GM18505 (cell line): ENCODE measurements around the gene SCGB3A1.

Experiments
- ATAC-seq: cut with Tn5 transposase; IDR thresholded peaks from one replicate; pipeline ENCODE4 v1.9.1; 2021; ENCODE audit not compliant: unreplicated experiment
- POLR2A ChIP-seq: IDR thresholded peaks from 4 replicates; pipeline ENCODE4 v1.6.1; 2011; ENCODE audit warnings: borderline replicate concordance; ENCODE audit not compliant: insufficient read depth, insufficient read length; ENCODE audit errors: extremely low read depth

The SCGB3A1 gene

DNA sequence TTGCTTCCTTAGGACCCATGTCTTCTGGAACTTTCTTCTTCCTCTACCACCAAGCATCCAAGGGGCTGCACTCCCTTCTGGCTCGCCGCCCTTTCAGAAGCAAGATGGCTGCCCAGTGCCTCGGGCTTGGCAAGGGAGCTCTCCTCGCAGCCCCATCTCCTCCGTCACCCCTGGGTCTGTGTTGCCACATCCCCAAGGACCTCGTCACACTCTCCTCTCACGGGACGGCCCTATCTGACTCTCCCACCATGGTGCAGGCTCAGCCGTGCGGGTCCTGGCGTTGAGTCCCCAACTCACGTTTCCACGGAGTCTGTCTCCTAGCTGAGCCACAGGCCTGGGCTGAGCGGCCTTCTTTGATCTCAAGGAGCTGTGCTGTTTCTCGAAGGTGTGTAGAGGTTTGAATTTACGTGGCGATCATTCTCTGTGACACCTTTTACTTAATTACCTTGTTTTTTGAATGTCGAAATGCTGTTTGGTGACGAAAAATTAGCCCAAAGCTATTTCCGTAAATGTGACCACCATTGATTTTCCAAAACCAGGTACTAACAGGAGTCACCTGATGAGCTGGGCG lies 15.0 kb upstream of the SCGB3A1 start:
- TF ChIP-seq POLR2A = no peak
- ATAC-seq = no peak

DNA sequence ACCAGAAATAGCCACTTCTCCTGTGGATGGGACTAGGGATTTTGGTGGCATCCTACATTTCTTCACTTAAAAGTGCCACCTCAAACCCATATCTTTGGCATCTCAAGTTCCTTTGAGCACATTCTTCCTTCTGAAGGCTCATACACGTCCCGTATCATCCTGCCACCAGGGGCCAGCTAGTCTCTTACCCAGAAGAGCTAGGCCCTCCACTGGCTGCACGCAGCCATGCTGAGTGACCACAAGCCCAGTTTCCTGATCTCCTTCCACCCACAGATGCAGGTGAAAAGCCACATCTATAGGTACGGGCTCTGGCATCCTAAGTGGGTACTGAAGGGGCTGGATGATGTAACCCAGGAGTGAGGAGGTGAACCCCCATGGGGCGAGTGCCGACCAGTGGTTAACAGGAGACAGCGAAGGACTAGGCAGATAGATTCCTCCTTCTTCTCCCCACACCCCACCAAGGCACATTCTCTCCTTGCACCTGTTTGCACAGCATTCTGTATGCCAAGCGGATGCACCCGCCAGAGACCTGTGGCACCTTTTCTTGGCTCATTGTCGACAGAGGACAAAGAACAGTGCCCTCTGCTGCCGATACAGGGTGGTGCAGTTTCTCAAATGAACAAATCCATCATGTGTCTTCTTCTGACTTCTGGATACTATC lies 14.4 kb upstream of the SCGB3A1 start:
- no peak for ATAC-seq
- TF ChIP-seq POLR2A = no peak

DNA sequence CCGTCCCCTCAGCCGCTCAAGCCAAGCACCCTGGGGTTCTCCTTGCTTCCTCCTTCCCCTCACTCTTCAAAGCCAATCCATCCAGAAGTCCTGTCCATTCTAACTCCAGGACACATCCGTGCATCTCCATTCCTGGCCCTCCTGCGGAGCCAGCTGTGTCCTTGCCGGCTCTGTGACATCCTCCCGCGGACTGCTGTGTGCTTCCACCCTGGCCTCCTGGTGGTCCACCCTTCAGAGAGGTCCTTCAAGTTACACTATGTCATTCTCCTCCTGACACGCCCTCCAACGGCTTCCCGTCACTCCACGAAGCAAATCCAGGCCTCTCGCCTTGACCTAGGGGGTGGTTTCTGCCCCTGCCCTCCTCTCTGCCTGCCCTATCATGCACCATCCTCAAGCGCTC lies 13.0 kb upstream of the SCGB3A1 start:
- ATAC-seq = no peak
- TF ChIP-seq POLR2A = no peak

DNA sequence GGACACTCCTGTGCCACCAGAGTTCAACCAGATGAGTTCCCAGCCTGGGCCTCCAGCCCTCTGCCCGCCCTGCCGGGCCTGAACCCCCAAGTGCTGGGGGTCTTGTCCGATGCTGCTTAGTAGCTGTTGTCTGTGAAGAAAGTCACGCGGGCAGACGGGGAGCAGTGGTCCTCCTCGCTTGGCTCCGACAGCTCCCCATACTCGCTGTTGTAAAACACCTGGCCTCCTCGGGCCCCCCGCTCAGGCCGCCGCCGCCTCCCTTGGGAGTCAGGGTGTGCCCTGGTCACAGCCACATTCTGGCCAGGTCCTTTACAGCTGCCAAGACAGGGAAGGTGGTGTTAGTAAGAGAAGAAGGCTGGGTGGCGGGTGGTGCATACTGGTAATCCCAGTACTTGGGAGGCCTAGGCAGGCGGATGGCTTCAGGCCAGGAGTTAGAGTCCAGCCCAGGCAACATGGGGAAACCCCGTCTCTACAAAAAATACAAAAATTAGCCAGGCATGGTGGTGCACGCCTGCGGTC lies 11.8 kb upstream of the SCGB3A1 start:
- no peak for TF ChIP-seq POLR2A
- no peak for ATAC-seq

DNA sequence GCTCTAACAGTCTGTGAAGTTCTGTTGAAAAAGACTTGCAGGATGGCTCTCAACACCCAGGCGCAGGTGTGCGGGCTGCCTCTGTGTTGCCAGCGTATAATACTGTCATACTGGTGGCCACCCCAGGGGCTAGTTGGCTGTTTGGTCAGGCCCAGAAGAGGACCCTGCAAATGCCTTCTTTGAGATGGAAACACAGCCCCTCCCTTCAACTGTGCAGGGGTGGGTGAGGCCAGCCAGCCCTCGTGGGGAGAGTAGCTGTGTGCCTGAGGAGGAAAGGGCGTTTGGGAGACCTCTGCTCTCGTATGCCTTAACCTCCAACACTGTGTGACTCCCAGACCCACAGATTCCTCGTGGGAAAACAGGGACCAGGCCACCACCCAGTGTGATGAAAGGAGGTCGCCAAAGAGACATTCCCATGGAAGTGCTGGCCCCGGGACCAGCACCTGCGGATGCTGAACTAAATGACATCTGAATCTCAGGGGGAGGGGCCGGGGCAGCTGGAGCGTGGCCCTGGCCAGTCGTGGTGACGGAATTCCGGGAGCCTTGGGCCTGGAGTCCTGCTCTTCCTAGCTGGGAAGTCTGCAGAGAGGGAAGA lies 11.3 kb upstream of the SCGB3A1 start:
- no peak for ATAC-seq
- no peak for TF ChIP-seq POLR2A

DNA sequence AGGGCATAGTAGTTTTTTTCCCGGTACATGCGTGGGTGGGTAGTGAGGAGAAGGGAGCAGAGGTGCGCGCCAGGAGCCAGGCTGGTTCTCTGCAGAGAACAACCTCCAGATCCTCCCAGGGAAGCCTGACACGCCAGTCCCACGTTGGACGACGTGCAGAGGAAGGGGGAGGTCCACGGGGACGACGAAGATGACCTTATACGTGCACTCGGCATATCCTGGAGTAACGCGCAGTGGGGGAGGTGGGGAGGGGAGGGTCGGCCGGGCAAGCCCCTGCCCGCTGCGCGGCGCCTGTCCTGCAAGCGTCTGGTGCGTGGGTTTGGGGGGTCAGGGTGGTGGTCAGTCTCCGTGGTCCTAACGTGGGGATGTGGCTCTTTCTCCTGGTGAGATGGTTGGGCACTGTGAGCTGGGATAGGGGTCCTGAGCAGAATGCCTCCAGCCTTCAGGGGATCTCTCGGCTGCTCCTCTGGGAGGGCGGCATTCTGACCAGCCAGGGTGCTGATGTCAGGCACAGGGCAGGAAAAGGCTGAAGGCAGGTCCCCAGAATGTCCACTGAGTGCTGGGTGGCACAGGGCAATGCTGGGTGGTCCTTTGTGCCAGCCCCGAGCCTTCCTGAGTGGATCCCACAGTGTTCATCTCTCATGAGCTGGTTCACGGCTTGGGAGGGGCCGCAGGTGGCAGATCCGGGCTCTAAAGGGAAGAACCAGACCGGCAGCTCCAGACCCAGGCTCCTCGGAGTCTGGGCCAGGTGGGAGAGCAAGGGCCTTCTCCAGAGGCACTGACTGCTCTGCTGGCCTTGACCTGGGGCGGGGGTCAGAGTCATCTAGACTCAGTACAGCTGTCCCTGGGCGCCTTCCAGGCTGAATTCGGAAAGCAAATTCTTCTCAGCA lies 10.5 kb upstream of the SCGB3A1 start:
- no peak for TF ChIP-seq POLR2A
- ATAC-seq = no peak

DNA sequence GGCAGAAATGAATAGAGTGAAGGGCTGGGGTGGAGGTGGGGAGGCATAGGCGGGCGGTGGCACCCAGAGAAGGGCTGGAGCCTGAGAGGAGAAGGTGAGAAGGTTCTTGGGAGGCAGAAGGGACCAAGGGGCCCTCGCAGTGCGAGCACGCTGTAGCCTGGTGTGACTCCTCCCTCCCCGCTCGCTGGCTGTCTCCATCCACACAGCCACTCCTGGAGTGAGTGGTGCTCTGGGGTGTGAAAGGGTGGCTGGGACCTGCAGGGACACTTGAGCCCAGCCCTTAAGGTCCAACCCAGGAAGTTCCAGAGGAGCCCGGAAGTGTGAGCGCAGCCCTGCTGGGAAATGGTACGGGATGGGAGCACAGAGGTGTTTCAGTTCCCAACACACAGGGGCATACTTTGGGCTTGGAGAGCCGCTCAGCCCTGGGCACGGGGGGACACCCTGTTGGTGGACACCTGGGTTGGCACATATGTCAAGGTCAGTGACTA lies 9.3 kb upstream of the SCGB3A1 start:
- ATAC-seq = no peak
- TF ChIP-seq POLR2A = no peak

DNA sequence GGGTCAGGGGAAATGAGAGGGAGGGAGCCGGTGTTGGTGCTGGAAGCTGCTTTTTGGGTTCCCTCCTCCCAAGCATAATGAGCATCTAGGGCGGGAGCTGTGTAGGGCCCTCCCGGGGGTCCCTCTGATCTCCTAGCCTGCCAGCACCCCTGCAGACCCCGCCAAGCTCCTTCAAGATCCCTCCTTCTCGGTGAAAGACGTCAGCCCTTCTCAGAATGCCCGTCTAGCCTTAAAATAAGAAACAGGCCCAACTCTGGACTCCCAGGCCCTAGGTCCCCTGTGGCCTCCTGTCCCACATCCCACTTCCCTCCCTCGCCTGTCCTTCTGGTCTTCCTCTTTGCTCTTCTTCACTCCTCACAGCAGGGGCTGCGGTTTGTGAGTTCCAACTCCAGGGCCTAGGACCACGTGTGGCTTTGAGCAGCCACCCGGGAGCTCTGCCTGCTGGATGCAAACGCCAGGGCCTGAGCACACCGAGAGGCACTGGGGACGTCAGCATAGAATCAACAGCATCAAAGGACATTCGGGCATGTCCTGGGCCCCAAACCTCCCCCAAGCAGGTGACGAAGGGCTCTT lies 8.8 kb upstream of the SCGB3A1 start:
- no peak for TF ChIP-seq POLR2A
- no peak for ATAC-seq

DNA sequence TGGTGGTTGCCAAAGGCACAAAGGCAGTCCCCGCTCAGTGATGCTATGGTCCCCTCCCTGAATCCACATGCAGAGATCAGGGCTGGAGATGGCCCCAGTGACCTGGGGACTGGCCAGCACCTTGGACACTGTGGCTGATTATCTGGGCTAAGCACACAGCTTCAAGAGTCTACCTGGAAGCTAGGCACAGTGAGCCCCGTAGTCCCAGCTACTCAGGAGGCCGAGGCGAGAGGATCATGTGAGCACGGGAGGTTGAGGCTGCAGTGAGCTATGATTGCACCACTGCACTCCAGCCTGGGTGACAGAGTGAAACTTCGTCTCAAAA lies 8.3 kb upstream of the SCGB3A1 start:
- no peak for TF ChIP-seq POLR2A

DNA sequence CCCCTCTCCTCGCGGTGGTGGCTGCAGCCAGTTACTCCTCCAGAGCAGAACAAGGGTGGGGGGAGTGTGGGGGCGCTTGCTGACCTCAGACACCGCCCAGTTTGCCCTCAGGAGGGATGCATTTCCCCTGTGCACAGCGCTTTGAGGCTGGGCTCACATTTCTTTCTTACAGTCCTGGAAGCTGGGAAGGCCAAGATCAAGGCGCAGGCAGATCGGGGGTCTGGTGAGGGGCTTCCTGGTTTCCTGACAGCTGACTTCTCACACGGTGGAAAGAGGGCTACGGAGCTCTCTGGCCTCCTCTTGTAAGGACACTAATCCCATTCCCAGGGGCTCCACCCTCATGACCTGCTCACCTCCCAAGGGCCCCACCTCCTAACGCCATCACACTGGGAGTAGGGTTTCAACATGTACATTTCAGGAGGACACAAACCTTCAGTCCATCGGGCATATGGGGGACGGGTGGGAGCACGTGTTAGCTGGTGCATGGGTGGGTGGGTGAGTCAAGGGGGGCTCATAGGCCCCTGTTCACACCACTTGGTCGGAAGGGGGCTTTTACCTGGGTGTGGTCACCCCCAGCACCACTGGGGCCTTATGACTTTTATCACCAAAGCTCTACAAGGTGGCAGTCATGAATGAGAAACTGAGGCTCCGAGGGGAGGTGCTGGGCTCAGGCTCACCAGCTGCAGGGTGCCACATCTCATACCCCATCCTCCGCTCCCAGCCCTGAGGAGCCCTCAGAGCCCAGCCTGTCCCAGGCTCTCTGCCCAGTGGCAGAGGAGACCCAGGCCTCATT lies 7.7 kb upstream of the SCGB3A1 start:
- no peak for TF ChIP-seq POLR2A
- no peak for ATAC-seq

More for the DNA sequence above, 8.3 kb upstream of the SCGB3A1 start:
- ATAC-seq = no peak

DNA sequence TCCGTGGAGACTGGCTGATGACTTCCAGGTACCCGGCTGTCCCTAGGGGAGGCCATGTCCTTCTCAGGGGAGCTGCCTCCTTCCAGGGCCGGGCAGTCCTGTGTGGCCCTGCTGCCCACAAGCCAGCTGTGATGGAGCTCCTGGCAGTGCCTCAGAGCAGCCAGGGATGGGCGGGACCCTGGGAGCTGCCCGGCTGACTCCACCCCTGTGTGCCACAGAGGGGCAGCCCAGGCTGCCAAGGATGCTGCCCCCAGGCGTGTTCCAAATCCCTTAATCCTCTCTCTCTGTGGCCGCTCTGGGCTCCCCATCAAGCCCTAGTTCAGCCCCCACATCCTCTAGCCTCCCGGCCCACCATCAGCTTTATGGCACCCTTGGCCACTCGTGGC lies 7.0 kb upstream of the SCGB3A1 start:
- no peak for TF ChIP-seq POLR2A
- no peak for ATAC-seq

DNA sequence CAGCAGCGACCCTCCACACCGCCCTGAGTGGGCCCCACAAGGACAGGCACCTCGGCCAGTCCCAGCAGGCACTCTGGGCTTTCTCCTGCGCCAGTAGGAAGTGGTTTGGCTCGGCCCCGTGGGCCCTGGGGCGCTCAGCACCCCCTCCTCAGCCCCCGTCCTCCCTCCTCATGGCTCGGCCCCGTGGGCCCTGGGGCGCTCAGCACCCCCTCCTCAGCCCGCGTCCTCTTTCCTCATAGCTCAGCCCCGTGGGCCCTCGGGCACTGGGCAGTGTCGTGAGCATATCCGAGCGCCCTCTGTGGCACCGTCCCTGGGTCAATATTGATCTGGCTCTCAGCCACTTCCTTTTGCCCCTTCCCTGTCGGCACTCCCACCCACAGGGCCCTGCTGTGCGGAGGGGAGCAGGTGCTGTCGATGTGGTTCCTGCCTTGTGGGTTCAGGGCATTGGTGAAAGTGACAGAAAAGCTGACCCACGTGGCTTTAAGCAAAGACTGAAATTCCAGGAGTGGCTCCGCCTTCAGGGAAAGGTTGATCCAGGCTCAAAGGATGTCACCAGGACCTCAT lies 5.5 kb upstream of the SCGB3A1 start:
- no peak for TF ChIP-seq POLR2A

More for the DNA sequence above, 5.5 kb upstream of the SCGB3A1 start:
- no peak for ATAC-seq
